ENCODE data around the gene PUS10.

DNA sequence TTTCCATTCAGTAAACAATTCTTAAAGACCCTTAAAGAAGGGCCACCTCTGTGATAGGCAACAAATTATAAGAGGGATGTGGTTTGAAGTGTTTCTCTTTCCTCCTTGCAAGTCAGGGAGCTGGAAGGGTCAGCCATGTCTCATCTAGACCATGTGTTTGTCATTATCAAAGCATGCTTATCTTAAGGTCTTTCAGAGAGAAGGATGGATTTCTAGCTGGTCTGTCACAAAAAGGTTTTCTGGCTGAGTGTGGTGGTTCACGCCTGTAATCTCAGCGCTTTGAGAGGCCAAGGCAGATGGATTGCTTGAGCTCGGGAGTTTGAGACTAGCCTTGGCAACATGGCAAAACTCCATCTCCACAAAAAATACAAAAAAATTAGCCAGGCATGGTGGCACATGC is 59.7 kb downstream of the PUS10 start:
- TF ChIP-seq, protein P1, sequence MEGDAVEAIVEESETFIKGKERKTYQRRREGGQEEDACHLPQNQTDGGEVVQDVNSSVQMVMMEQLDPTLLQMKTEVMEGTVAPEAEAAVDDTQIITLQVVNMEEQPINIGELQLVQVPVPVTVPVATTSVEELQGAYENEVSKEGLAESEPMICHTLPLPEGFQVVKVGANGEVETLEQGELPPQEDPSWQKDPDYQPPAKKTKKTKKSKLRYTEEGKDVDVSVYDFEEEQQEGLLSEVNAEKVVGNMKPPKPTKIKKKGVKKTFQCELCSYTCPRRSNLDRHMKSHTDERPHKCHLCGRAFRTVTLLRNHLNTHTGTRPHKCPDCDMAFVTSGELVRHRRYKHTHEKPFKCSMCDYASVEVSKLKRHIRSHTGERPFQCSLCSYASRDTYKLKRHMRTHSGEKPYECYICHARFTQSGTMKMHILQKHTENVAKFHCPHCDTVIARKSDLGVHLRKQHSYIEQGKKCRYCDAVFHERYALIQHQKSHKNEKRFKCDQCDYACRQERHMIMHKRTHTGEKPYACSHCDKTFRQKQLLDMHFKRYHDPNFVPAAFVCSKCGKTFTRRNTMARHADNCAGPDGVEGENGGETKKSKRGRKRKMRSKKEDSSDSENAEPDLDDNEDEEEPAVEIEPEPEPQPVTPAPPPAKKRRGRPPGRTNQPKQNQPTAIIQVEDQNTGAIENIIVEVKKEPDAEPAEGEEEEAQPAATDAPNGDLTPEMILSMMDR (IDR thresholded peaks at IDR 0.05), result no peak
- TF ChIP-seq POLR2A (IDR thresholded peaks at IDR 0.05), result no peak

All from body of pancreas (tissue), 4 donors.